Measurements from ENCODE around the gene UTP18. TPM values are rescaled to one million over a fixed set of nuclear protein-coding genes. Genes with fewer than 3 reads are reported as not detected.
"Not testable (repeated sequence)": the region's sequence is repeated elsewhere in the genome, so short reads cannot be mapped to it uniquely, and the experiment has no call there.

UTP18 gene
- total RNA-seq, 1 experiment from 2014 or later: 32.3 TPM

GRCh38 chr17:51258756-51259563 is 1.4 kb upstream of the UTP18 start:
- peak; percentile 9 for DNase-seq (ENCODE audit: low spot score)

GRCh38 chr17:51259564-51260236 is 646 bp upstream of the UTP18 start, which contains the start of gene MBTD1:
Gene MBTD1 (minus strand): TSS chr17:51260049. CDS start chr17:51225161, 34,888 bp downstream.
- peak; percentile 95 for DNase-seq (ENCODE audit: low spot score)

- peak; percentile 6 for DNase-seq (ENCODE audit: low spot score)
Observed at GRCh38 chr17:51261024-51261963, 948 bp downstream of the UTP18 start.

- DNase-seq (ENCODE audit: low spot score): no peak
Observed at GRCh38 chr17:51263006-51263405, 2.7 kb downstream of the UTP18 start.

- DNase-seq (ENCODE audit: low spot score): not testable (repeated sequence)
Observed at GRCh38 chr17:51264466-51264865, 4.1 kb downstream of the UTP18 start.

- no peak for DNase-seq (ENCODE audit: low spot score)
Observed at GRCh38 chr17:51269991-51270390, 9.6 kb downstream of the UTP18 start.

GRCh38 chr17:51270636-51271035 is 10.3 kb downstream of the UTP18 start:
- DNase-seq (ENCODE audit: low spot score): no peak

- no peak for DNase-seq (ENCODE audit: low spot score)
Observed at GRCh38 chr17:51272812-51273211, 12.5 kb downstream of the UTP18 start.

- DNase-seq (ENCODE audit: low spot score): no peak
Observed at GRCh38 chr17:51275381-51275780, 15.0 kb downstream of the UTP18 start.

GRCh38 chr17:51279183-51279582 is 18.8 kb downstream of the UTP18 start:
- no peak for DNase-seq (ENCODE audit: low spot score)

GRCh38 chr17:51287412-51287811 is 27.1 kb downstream of the UTP18 start:
- DNase-seq (ENCODE audit: low spot score): no peak

- DNase-seq (ENCODE audit: low spot score): no peak
Observed at GRCh38 chr17:51289696-51290111, 29.4 kb downstream of the UTP18 start.

GRCh38 chr17:51294338-51294737 is 34.0 kb downstream of the UTP18 start:
- not testable (repeated sequence) for DNase-seq (ENCODE audit: low spot score)

- DNase-seq (ENCODE audit: low spot score): peak; percentile 52
Observed at GRCh38 chr17:51298508-51299371, 38.4 kb downstream of the UTP18 start.

- DNase-seq (ENCODE audit: low spot score): no peak
Observed at GRCh38 chr17:51299859-51300258, 39.5 kb downstream of the UTP18 start.

GRCh38 chr17:51305182-51305581 is 44.8 kb downstream of the UTP18 start:
- no peak for DNase-seq (ENCODE audit: low spot score)

GRCh38 chr17:51312003-51312402 is 51.7 kb downstream of the UTP18 start:
- DNase-seq (ENCODE audit: low spot score): not testable (repeated sequence)

GRCh38 chr17:51319186-51319585 is 58.8 kb downstream of the UTP18 start:
- no peak for DNase-seq (ENCODE audit: low spot score)

- DNase-seq (ENCODE audit: low spot score): peak; percentile 57
Observed at GRCh38 chr17:51322390-51323029, 62.2 kb downstream of the UTP18 start.

- DNase-seq (ENCODE audit: low spot score): no peak
Observed at GRCh38 chr17:51325471-51325870, 65.1 kb downstream of the UTP18 start.
